22Rv1 (cell line): ENCODE measurements around the gene LRRC73.

ENCODE experiments used
- H3K27ac ChIP-seq: fragments of 450-650 bp; 2 replicates; pipeline ENCODE4 v1.5.1; 2017
- ZFX ChIP-seq: fragments of 450-650 bp; IDR thresholded peaks from 2 replicates; pipeline ENCODE4 v1.6.1; 2017; ENCODE audit warnings: antibody characterized with exemption, borderline replicate concordance
- TF ChIP-seq, protein P1 (sequence below): fragments of 450-650 bp; IDR thresholded peaks from 2 replicates; pipeline ENCODE4 v1.5.1; 2017; ENCODE audit warnings: mild to moderate bottlenecking

LRRC73 gene

DNA sequence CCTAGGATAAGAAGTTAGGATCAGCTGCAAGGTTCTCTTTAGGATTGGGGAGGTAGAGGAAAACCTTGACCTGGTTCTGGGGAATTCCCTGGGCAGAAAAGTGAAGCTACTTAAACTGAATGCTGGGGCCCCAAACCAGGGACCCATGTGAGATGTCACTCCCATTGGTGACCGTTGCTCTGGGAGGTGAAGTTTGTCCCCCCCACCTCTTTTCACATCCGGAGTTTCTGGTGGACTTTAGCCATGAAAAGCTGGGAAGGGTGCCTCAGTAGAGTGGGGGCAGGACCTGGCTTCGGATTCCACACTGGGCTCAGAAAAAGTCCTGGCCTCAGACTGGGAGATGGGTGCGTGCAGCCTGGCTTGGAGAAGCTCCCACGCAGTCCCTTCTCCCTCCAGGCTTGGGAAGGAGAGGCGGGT is 19.6 kb downstream of the LRRC73 start:
- no peak overlapping the region for H3K27ac ChIP-seq
- no peak for TF ChIP-seq ZFX
- TF ChIP-seq, protein P1, sequence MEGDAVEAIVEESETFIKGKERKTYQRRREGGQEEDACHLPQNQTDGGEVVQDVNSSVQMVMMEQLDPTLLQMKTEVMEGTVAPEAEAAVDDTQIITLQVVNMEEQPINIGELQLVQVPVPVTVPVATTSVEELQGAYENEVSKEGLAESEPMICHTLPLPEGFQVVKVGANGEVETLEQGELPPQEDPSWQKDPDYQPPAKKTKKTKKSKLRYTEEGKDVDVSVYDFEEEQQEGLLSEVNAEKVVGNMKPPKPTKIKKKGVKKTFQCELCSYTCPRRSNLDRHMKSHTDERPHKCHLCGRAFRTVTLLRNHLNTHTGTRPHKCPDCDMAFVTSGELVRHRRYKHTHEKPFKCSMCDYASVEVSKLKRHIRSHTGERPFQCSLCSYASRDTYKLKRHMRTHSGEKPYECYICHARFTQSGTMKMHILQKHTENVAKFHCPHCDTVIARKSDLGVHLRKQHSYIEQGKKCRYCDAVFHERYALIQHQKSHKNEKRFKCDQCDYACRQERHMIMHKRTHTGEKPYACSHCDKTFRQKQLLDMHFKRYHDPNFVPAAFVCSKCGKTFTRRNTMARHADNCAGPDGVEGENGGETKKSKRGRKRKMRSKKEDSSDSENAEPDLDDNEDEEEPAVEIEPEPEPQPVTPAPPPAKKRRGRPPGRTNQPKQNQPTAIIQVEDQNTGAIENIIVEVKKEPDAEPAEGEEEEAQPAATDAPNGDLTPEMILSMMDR = no peak

- H3K27ac ChIP-seq = no peak overlapping the region
- TF ChIP-seq, protein P1 = no peak
- TF ChIP-seq ZFX = no peak
These were observed 20.7 kb downstream of the LRRC73 start for GRCh38 chr6:43489277-43490072.

- TF ChIP-seq, protein P1 = no peak
- no peak for TF ChIP-seq ZFX
- no peak overlapping the region for H3K27ac ChIP-seq
These were observed 21.4 kb downstream of the LRRC73 start for GRCh38 chr6:43488667-43489276.

DNA sequence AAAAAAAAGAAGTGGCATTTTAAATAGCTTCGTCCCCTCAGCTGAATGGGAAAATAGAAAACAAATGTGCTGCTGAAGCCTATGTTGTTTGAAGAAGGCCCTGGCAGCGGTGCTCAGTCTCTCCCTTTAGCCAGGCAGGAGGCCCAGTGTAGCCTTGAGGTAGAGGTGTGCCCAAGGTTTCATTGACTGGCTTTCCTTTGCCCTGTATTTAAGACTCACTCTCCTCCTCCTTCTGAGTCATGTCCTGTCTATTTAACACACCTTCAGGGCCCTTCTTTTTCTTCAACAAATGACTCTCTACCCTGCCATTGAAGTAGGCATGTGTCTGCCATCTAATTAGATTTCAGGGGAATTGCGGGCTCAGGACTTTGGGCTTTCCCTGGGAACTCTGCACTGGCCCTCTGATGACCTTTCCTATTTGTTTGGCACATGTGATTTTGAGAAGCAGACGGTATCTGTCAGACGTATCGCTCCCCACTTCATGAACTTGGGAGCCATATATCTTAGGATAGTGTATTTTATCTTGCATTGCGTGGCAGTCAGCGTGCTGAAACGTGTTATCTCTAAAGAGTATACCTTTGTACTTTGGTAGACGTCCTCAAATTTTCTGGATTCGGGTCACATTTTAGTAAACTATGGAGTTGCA is 28.4 kb downstream of the LRRC73 start:
- TF ChIP-seq, protein P1 = no peak
- TF ChIP-seq ZFX = no peak
- no peak overlapping the region for H3K27ac ChIP-seq

- no peak for TF ChIP-seq ZFX
- TF ChIP-seq, protein P1 = no peak
- no peak overlapping the region for H3K27ac ChIP-seq
These were observed 29.1 kb downstream of the LRRC73 start for GRCh38 chr6:43481075-43481474.

DNA sequence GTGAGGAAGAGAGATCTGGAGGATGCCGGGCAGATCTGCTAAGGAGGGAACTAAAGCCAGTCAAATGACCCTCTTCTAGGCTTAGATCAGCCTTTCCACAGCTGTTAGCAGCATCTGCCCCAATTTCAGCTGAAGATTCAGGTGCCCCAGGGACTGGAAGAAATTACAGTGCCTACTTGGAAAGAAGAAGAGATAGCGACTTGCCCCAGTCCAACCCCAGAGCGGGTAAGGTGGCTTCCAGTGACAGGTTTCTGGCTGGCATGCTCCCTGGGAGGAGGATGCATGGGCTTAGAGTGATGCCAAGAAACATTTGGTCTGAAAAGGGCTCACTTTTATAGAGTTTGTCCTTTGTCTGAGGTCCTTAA is 32.2 kb downstream of the LRRC73 start:
- TF ChIP-seq, protein P1 = no peak
- TF ChIP-seq ZFX = no peak
- H3K27ac ChIP-seq = peak overlapping the region; percentile 54
